ENCODE results near the gene EEF1AKMT2. TPM values are rescaled to one million over a fixed set of nuclear protein-coding genes. Genes with fewer than 3 reads are reported as not detected.

The EEF1AKMT2 gene
- total RNA-seq, 6 experiments from 2014 or later = 5.3 to 7.9 (median 7.4) TPM

DNA sequence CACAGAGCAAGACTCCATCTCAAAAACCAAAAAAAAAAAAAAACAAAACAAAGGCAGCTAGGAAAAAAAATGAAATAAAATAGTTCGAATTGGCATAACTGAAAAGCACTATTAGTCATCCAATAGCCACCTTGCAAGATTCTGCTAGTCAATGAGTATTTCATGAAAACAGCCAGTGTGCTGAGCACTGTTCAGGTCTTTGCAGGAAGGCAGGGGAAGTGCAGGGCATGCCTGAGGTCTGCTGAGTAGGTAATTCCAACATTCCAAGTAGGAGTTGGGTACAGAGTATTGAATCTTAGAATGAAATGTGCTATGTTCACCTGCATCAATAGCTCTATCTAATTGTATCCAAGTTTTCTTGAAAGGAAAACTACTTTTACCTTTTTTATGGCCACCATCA, 32.8 kb upstream of the EEF1AKMT2 start:
- no peak for TF ChIP-seq CTCF (IDR thresholded peaks at IDR 0.05)
- intact Hi-C loops (cut with DNase I) = loop anchor here in 1 of 2 donors (10.0 kb wide), 1 partner anchor 290 kb away; no protein-coding TSS in a partner anchor
- Histone ChIP-seq H3K27ac (no peak overlapping the region), H3K4me3 (no peak overlapping the region), H3K4me1 (no peaks in the 10 kb centered on the region), H3K27me3 (no peaks in the 10 kb centered on the region), H3K9me3 (no peaks in the 10 kb centered on the region), H3K36me3 (peaks cover 0 to 28% (median 3%) of the 10 kb centered on the region in 4 donors)
- 70% methylated on average over 1 of the region's 1 CpG for WGBS (ENCODE audit: insufficient coverage, low coverage, low lambda C conversion rate, missing lambda C conversion rate)
- DNase-seq (no peak), ATAC-seq (no peak)

GRCh38 chr10:124821520-124821919, 29.8 kb upstream of the EEF1AKMT2 start:
- WGBS (ENCODE audit: insufficient coverage, low coverage, low lambda C conversion rate, missing lambda C conversion rate) = 100% methylated on average over 2 of the region's 4 CpGs
- Histone ChIP-seq H3K36me3 (peaks cover 0 to 8% (median 0%) of the 10 kb centered on the region in 4 donors), H3K4me1 (no peaks in the 10 kb centered on the region), H3K9me3 (no peaks in the 10 kb centered on the region), H3K4me3 (no peak overlapping the region), H3K27ac (no peak overlapping the region), H3K27me3 (no peaks in the 10 kb centered on the region)
- DNase-seq (no peak), ATAC-seq (no peak)
- no peak for TF ChIP-seq POLR2A (IDR thresholded peaks at IDR 0.05)
- TF ChIP-seq CTCF (IDR thresholded peaks at IDR 0.05) = no peak
- intact Hi-C loops (cut with DNase I) = loop anchor here in 1 of 2 donors (10.0 kb wide), 1 partner anchor 287 kb away; no protein-coding TSS in a partner anchor

DNA sequence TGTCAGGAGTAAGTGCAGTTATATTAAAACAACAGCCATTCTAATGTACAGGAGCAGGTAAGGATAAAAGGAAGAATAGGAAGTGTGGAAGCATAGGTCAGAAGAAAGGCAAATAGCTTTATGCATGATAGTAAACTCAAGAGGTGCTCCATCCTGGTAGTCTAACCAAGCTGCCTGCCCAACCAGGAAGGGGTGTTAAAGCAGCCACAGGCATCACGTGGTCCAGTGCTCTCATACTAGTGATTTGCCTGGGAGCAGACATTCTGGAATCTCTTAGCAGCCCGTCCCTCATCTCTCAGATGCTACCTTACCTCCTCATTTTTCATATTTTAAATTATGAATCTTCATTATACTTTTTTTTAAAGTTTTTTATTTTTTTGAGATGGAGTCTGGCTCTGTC, 28.4 kb upstream of the EEF1AKMT2 start:
- Histone ChIP-seq H3K4me3 (no peak overlapping the region), H3K4me1 (no peaks in the 10 kb centered on the region), H3K9me3 (no peaks in the 10 kb centered on the region), H3K27me3 (no peaks in the 10 kb centered on the region), H3K36me3 (peaks cover 0 to 7% (median 0%) of the 10 kb centered on the region in 4 donors), H3K27ac (no peak overlapping the region)
- DNase-seq (no peak), ATAC-seq (no peak)
- 88% methylated on average over 1 of the region's 2 CpGs for WGBS (ENCODE audit: insufficient coverage, low coverage, low lambda C conversion rate, missing lambda C conversion rate)
- TF ChIP-seq CTCF (IDR thresholded peaks at IDR 0.05) = no peak
- TF ChIP-seq POLR2A (IDR thresholded peaks at IDR 0.05) = no peak
- intact Hi-C loops (cut with DNase I) = loop anchor here in 1 of 2 donors (10.0 kb wide), 1 partner anchor 285 kb away; no protein-coding TSS in a partner anchor

- ATAC-seq = peak in 2 of 4 donors; percentile 16 to 19
- Histone ChIP-seq H3K36me3 (no peaks in the 10 kb centered on the region), H3K4me1 (peaks cover 0 to 10% (median 5%) of the 10 kb centered on the region in 4 donors), H3K27me3 (no peaks in the 10 kb centered on the region), H3K9me3 (no peaks in the 10 kb centered on the region), H3K4me3 (peak overlapping the region; percentile 96 to 100 (median 100)), H3K27ac (peak overlapping the region; percentile 69 to 88 (median 85))
- intact Hi-C loops (cut with DNase I) = no loop called here
- 0% methylated on average over 11 of the region's 13 CpGs for WGBS (ENCODE audit: insufficient coverage, low coverage, low lambda C conversion rate, missing lambda C conversion rate)
- TF ChIP-seq CTCF (IDR thresholded peaks at IDR 0.05) (no peak), POLR2A (IDR thresholded peaks at IDR 0.05) (no peak)
- no peak for DNase-seq
Observed at GRCh38 chr10:124802313-124802675, 10.6 kb upstream of the EEF1AKMT2 start.

- Histone ChIP-seq H3K36me3 (no peaks in the 10 kb centered on the region), H3K9me3 (no peaks in the 10 kb centered on the region), H3K4me1 (peaks cover 0 to 10% (median 5%) of the 10 kb centered on the region in 4 donors), H3K27ac (no peak overlapping the region), H3K27me3 (no peaks in the 10 kb centered on the region), H3K4me3 (no peak overlapping the region)
- no peak for ATAC-seq
- 70% methylated on average over 4 of the region's 4 CpGs for WGBS (ENCODE audit: insufficient coverage, low coverage, low lambda C conversion rate, missing lambda C conversion rate)
- DNase-seq = no peak
- TF ChIP-seq CTCF (IDR thresholded peaks at IDR 0.05) = no peak
- no peak for TF ChIP-seq POLR2A (IDR thresholded peaks at IDR 0.05)
- intact Hi-C loops (cut with DNase I) = no loop called here
Observed at GRCh38 chr10:124799211-124799610, 7.5 kb upstream of the EEF1AKMT2 start.

All from right lobe of liver (tissue), 6 donors.